Central memory CD8-positive, alpha-beta T cell (primary cell): ENCODE results near the gene DYNC1LI1.

Source experiments
- ATAC-seq: fragments of 150-1000 bp; cut with Tn5 transposase; replicated peaks from 2 replicates; pipeline ENCODE4 v1.10.0; 2022; ENCODE audit warnings: mild to moderate bottlenecking, moderate FRiP score, moderate number of reproducible peaks; ENCODE audit not compliant: poor library complexity, severe bottlenecking; ENCODE audit errors: extremely low read depth
- DNase-seq, 2 donors: peaks; one replicate each; pipeline ENCODE4 v3.0.0; 2021; ENCODE audit warnings: low spot score in 2 of 2
- H3K27ac Mint-ChIP-seq: one replicate; pipeline ENCODE4 v1.8.0; 2022; ENCODE audit warnings: low read depth, mild to moderate bottlenecking, moderate library complexity, mixed read lengths
- H3K27me3 Mint-ChIP-seq: one replicate; pipeline ENCODE4 v1.8.0; 2022; ENCODE audit warnings: mixed read lengths
- H3K36me3 Mint-ChIP-seq: one replicate; pipeline ENCODE4 v1.8.0; 2022; ENCODE audit warnings: mild to moderate bottlenecking, moderate library complexity, mixed read lengths; ENCODE audit not compliant: insufficient read depth
- H3K4me1 Mint-ChIP-seq: one replicate; pipeline ENCODE4 v1.8.0; 2022; ENCODE audit warnings: mixed read lengths
- H3K4me3 Mint-ChIP-seq: one replicate; pipeline ENCODE4 v1.8.0; 2022; ENCODE audit warnings: mild to moderate bottlenecking, moderate library complexity, mixed read lengths
- H3K9me3 Mint-ChIP-seq: one replicate; pipeline ENCODE4 v1.8.0; 2022; ENCODE audit warnings: mixed read lengths

The DYNC1LI1 gene

GRCh38 chr3:32493437-32494414 lies 76.9 kb downstream of the DYNC1LI1 start:
- no peak overlapping the region for H3K27ac Mint-ChIP-seq
- peaks cover 19% of the 10 kb centered on the region for H3K36me3 Mint-ChIP-seq
- DNase-seq (no peak), ATAC-seq (no peak)
- H3K4me3 Mint-ChIP-seq = no peak overlapping the region
- H3K4me1 Mint-ChIP-seq = peaks cover 13% of the 10 kb centered on the region
- H3K27me3 Mint-ChIP-seq = no peaks in the 10 kb centered on the region
- no peaks in the 10 kb centered on the region for H3K9me3 Mint-ChIP-seq

- peaks cover 22% of the 10 kb centered on the region for H3K36me3 Mint-ChIP-seq
- DNase-seq (no peak), ATAC-seq (no peak)
- no peaks in the 10 kb centered on the region for H3K27me3 Mint-ChIP-seq
- H3K4me3 Mint-ChIP-seq = no peak overlapping the region
- H3K27ac Mint-ChIP-seq = no peak overlapping the region
- no peaks in the 10 kb centered on the region for H3K9me3 Mint-ChIP-seq
- peaks cover 7% of the 10 kb centered on the region for H3K4me1 Mint-ChIP-seq
Observed at GRCh38 chr3:32492684-32493436, 77.8 kb downstream of the DYNC1LI1 start.

GRCh38 chr3:32488474-32489008 lies 82.1 kb downstream of the DYNC1LI1 start:
- no peak overlapping the region for H3K4me3 Mint-ChIP-seq
- H3K27me3 Mint-ChIP-seq = no peaks in the 10 kb centered on the region
- H3K27ac Mint-ChIP-seq = no peak overlapping the region
- no peak for ATAC-seq
- peaks cover 8% of the 10 kb centered on the region for H3K4me1 Mint-ChIP-seq
- no peaks in the 10 kb centered on the region for H3K9me3 Mint-ChIP-seq
- peaks cover 41% of the 10 kb centered on the region for H3K36me3 Mint-ChIP-seq
- DNase-seq = no peak

GRCh38 chr3:32487781-32488473 lies 82.7 kb downstream of the DYNC1LI1 start:
- no peak overlapping the region for H3K4me3 Mint-ChIP-seq
- peaks cover 8% of the 10 kb centered on the region for H3K4me1 Mint-ChIP-seq
- no peaks in the 10 kb centered on the region for H3K9me3 Mint-ChIP-seq
- DNase-seq = no peak
- H3K27ac Mint-ChIP-seq = no peak overlapping the region
- H3K36me3 Mint-ChIP-seq = peaks cover 44% of the 10 kb centered on the region
- ATAC-seq = no peak
- no peaks in the 10 kb centered on the region for H3K27me3 Mint-ChIP-seq

- Mint-ChIP-seq H3K4me1 (peaks cover 17% of the 10 kb centered on the region), H3K4me3 (no peak overlapping the region), H3K27ac (peak overlapping the region; percentile 38), H3K36me3 (peaks cover 54% of the 10 kb centered on the region), H3K9me3 (no peaks in the 10 kb centered on the region), H3K27me3 (no peaks in the 10 kb centered on the region)
- no peak for ATAC-seq
- DNase-seq = no peak
Observed at GRCh38 chr3:32484436-32484835, 86.2 kb downstream of the DYNC1LI1 start.

- Mint-ChIP-seq H3K27me3 (no peaks in the 10 kb centered on the region), H3K27ac (peak overlapping the region; percentile 38), H3K9me3 (no peaks in the 10 kb centered on the region), H3K36me3 (peaks cover 54% of the 10 kb centered on the region), H3K4me3 (no peak overlapping the region), H3K4me1 (peaks cover 17% of the 10 kb centered on the region)
- ATAC-seq (no peak), DNase-seq (no peak)
Observed at GRCh38 chr3:32483772-32484171, 86.9 kb downstream of the DYNC1LI1 start.

- H3K9me3 Mint-ChIP-seq = no peaks in the 10 kb centered on the region
- DNase-seq (no peak), ATAC-seq (no peak)
- H3K4me1 Mint-ChIP-seq = peaks cover 17% of the 10 kb centered on the region
- no peak overlapping the region for H3K4me3 Mint-ChIP-seq
- no peak overlapping the region for H3K27ac Mint-ChIP-seq
- no peaks in the 10 kb centered on the region for H3K27me3 Mint-ChIP-seq
- H3K36me3 Mint-ChIP-seq = peaks cover 52% of the 10 kb centered on the region
Observed at GRCh38 chr3:32482693-32483092, 88.0 kb downstream of the DYNC1LI1 start.

GRCh38 chr3:32481791-32482631 lies 88.6 kb downstream of the DYNC1LI1 start:
- no peak overlapping the region for H3K27ac Mint-ChIP-seq
- no peaks in the 10 kb centered on the region for H3K27me3 Mint-ChIP-seq
- peaks cover 20% of the 10 kb centered on the region for H3K4me1 Mint-ChIP-seq
- ATAC-seq (no peak), DNase-seq (no peak)
- no peaks in the 10 kb centered on the region for H3K9me3 Mint-ChIP-seq
- no peak overlapping the region for H3K4me3 Mint-ChIP-seq
- H3K36me3 Mint-ChIP-seq = peaks cover 54% of the 10 kb centered on the region

- no peaks in the 10 kb centered on the region for H3K27me3 Mint-ChIP-seq
- DNase-seq (no peak), ATAC-seq (no peak)
- H3K36me3 Mint-ChIP-seq = peaks cover 49% of the 10 kb centered on the region
- no peak overlapping the region for H3K4me3 Mint-ChIP-seq
- no peaks in the 10 kb centered on the region for H3K9me3 Mint-ChIP-seq
- peaks cover 31% of the 10 kb centered on the region for H3K4me1 Mint-ChIP-seq
- H3K27ac Mint-ChIP-seq = peak overlapping the region; percentile 35
Observed at GRCh38 chr3:32480604-32481003, 90.1 kb downstream of the DYNC1LI1 start.
